GM15510 (cell line): Measurements from ENCODE around the gene ZBTB25.
A peak's percentile ranks its signal among the peaks of the same experiment; 100 is the strongest.

Experiments
- POLR2A ChIP-seq: IDR thresholded peaks from 3 replicates; pipeline ENCODE4 v1.6.1; 2011; ENCODE audit warnings: borderline replicate concordance; ENCODE audit not compliant: insufficient read length; ENCODE audit errors: extremely low read depth

The ZBTB25 gene

GRCh38 chr14:64468451-64468850 lies 35.2 kb downstream of the ZBTB25 start:
- TF ChIP-seq POLR2A: no peak

- TF ChIP-seq POLR2A: no peak
Measured at GRCh38 chr14:64467566-64467965, 36.1 kb downstream of the ZBTB25 start.

GRCh38 chr14:64467101-64467500 lies 36.5 kb downstream of the ZBTB25 start:
- TF ChIP-seq POLR2A: no peak

- TF ChIP-seq POLR2A: no peak
Measured at GRCh38 chr14:64465831-64466554, 37.6 kb downstream of the ZBTB25 start.

GRCh38 chr14:64465191-64465822 lies 38.3 kb downstream of the ZBTB25 start, which contains the start of gene AKAP5:
Gene AKAP5 (plus strand): TSS chr14:64465499. CDS start chr14:64468395, 2,896 bp downstream.
- TF ChIP-seq POLR2A: peak; percentile 57

GRCh38 chr14:64464651-64465050 lies 39.0 kb downstream of the ZBTB25 start:
- TF ChIP-seq POLR2A: no peak

- TF ChIP-seq POLR2A: no peak
Measured at GRCh38 chr14:64463873-64464272, 39.8 kb downstream of the ZBTB25 start.

GRCh38 chr14:64463195-64463594 lies 40.4 kb downstream of the ZBTB25 start:
- no peak for TF ChIP-seq POLR2A

GRCh38 chr14:64461221-64461620 lies 42.4 kb downstream of the ZBTB25 start:
- TF ChIP-seq POLR2A: no peak

GRCh38 chr14:64459405-64460136 lies 44.1 kb downstream of the ZBTB25 start:
- TF ChIP-seq POLR2A: no peak

- TF ChIP-seq POLR2A: no peak
Measured at GRCh38 chr14:64454671-64455070, 49.0 kb downstream of the ZBTB25 start.

GRCh38 chr14:64450255-64450654 lies 53.4 kb downstream of the ZBTB25 start:
- TF ChIP-seq POLR2A: no peak

- no peak for TF ChIP-seq POLR2A
Measured at GRCh38 chr14:64447876-64448670, 55.6 kb downstream of the ZBTB25 start.

GRCh38 chr14:64444984-64445845 lies 58.4 kb downstream of the ZBTB25 start:
- peak; percentile 40 for TF ChIP-seq POLR2A
